HL-60 (cell line): ENCODE results near the gene ITSN1.
"Not testable (repeated sequence)": the region's sequence is repeated elsewhere in the genome, so short reads cannot be mapped to it uniquely, and the experiment has no call there.

ENCODE experiments used
- DNase-seq, 2 experiments: peaks; one replicate each; pipeline ENCODE4 v3.0.0-alpha.2; 2010 to 2020; ENCODE audit warnings: low read depth in 1 of 2, low spot score in 1 of 2
- H3K27ac ChIP-seq: fragments of 250-450 bp; sonication (Bioruptor Pico); replicated peaks from 2 replicates; pipeline ENCODE4 v1.5.1; 2020; ENCODE audit warnings: mild to moderate bottlenecking, moderate library complexity
- H3K27me3 ChIP-seq: fragments of 250-450 bp; sonication (Bioruptor Pico); 2 replicates; pipeline ENCODE4 v1.5.1; 2021; ENCODE audit warnings: mild to moderate bottlenecking, moderate library complexity; ENCODE audit not compliant: insufficient read depth, poor library complexity, severe bottlenecking
- H3K4me3 ChIP-seq: replicated peaks from 2 replicates; pipeline ENCODE4 v1.5.1; 2011; ENCODE audit warnings: mild to moderate bottlenecking, control low read depth, low read length; ENCODE audit not compliant: insufficient read depth
- CTCF ChIP-seq: IDR thresholded peaks from one replicate; pipeline ENCODE4 v1.5.1; 2011; ENCODE audit warnings: low read length, control low read depth, inconsistent platforms; ENCODE audit not compliant: insufficient read depth
- GABPA ChIP-seq: IDR thresholded peaks from 2 replicates; pipeline ENCODE4 v1.6.1; 2012; ENCODE audit warnings: low read depth
- POLR2AphosphoS5 ChIP-seq: IDR thresholded peaks from 2 replicates; pipeline ENCODE4 v1.6.1; 2012; ENCODE audit warnings: low read depth
- REST ChIP-seq: IDR thresholded peaks from 2 replicates; pipeline ENCODE4 v1.6.1; 2012; ENCODE audit warnings: low read depth; ENCODE audit not compliant: insufficient replicate concordance
- SPI1 ChIP-seq: IDR thresholded peaks from 2 replicates; pipeline ENCODE4 v1.6.1; 2012; ENCODE audit warnings: low read depth, mild to moderate bottlenecking, borderline replicate concordance

ITSN1 gene

GRCh38 chr21:33618407-33618806 lies 23.9 kb upstream of the ITSN1 start:
- TF ChIP-seq POLR2AphosphoS5, result no peak
- TF ChIP-seq SPI1, result no peak
- no peak for TF ChIP-seq REST
- DNase-seq, result no peak
- H3K27ac ChIP-seq, result no peak overlapping the region
- no peaks in the 10 kb centered on the region for H3K27me3 ChIP-seq
- H3K4me3 ChIP-seq, result no peak overlapping the region

- Histone ChIP-seq H3K4me3 (no peak overlapping the region), H3K27ac (no peak overlapping the region), H3K27me3 (no peaks in the 10 kb centered on the region)
- no peak for TF ChIP-seq REST
- no peak for TF ChIP-seq CTCF
- no peak for TF ChIP-seq GABPA
- no peak for TF ChIP-seq SPI1
- no peak for TF ChIP-seq POLR2AphosphoS5
- DNase-seq, result peak; percentile 47 to 51
Observed at GRCh38 chr21:33619726-33620125, 22.6 kb upstream of the ITSN1 start.

- Histone ChIP-seq H3K27ac (no peak overlapping the region), H3K27me3 (no peaks in the 10 kb centered on the region), H3K4me3 (no peak overlapping the region)
- no peak for DNase-seq
- TF ChIP-seq REST (no peak), GABPA (no peak), POLR2AphosphoS5 (no peak), CTCF (no peak), SPI1 (no peak)
Observed at GRCh38 chr21:33622253-33622652, 20.0 kb upstream of the ITSN1 start.

- H3K27me3 ChIP-seq, H3K4me3 ChIP-seq, H3K27ac ChIP-seq, DNase-seq: not testable (repeated sequence)
Observed at GRCh38 chr21:33626151-33626550, 16.1 kb upstream of the ITSN1 start.
